H9 (cell line): ENCODE results near the gene ZNF208. TPM values are rescaled to one million over a fixed set of nuclear protein-coding genes. Genes with fewer than 3 reads are reported as not detected.

Experiments used
- DNase-seq: peaks from one replicate; pipeline ENCODE4 v3.0.0-alpha.2; 2017
- H2AFZ ChIP-seq: one replicate; pipeline ENCODE4 v1.6.1; 2013; ENCODE audit warnings: mild to moderate bottlenecking, low read length, control low read depth, moderate library complexity
- H2AK5ac ChIP-seq: 2 replicates; pipeline ENCODE4 v1.6.1; 2013; ENCODE audit warnings: low read length, control low read depth, mixed read lengths; ENCODE audit not compliant: insufficient read length
- H2BK120ac ChIP-seq: one replicate; pipeline ENCODE4 v1.6.1; 2013; ENCODE audit warnings: low read depth, mild to moderate bottlenecking, low read length, control low read depth, inconsistent platforms; ENCODE audit not compliant: poor library complexity, severe bottlenecking
- H2BK12ac ChIP-seq: 2 replicates; pipeline ENCODE4 v1.6.1; 2013; ENCODE audit warnings: low read length, control low read depth, mixed read lengths, low read depth; ENCODE audit not compliant: insufficient read length
- H2BK15ac ChIP-seq: 2 replicates; pipeline ENCODE4 v1.6.1; 2013; ENCODE audit warnings: low read depth, low read length, control low read depth
- H2BK20ac ChIP-seq: one replicate; pipeline ENCODE4 v1.6.1; 2013; ENCODE audit warnings: low read depth, mild to moderate bottlenecking, low read length, control low read depth, inconsistent platforms; ENCODE audit not compliant: poor library complexity, severe bottlenecking
- H2BK5ac ChIP-seq: 2 replicates; pipeline ENCODE4 v1.6.1; 2013; ENCODE audit warnings: low read length, control low read depth, mixed read lengths; ENCODE audit not compliant: insufficient read length
- H3K14ac ChIP-seq: 2 replicates; pipeline ENCODE4 v1.6.1; 2013; ENCODE audit warnings: low read length, control low read depth; ENCODE audit not compliant: insufficient read depth
- H3K18ac ChIP-seq: 2 replicates; pipeline ENCODE4 v1.6.1; 2013; ENCODE audit warnings: low read depth, mild to moderate bottlenecking, mixed read lengths, low read length, control low read depth; ENCODE audit not compliant: insufficient read length
- H3K23ac ChIP-seq: 2 replicates; pipeline ENCODE4 v1.6.1; 2013; ENCODE audit warnings: low read length, control low read depth, mixed read lengths, low read depth; ENCODE audit not compliant: insufficient read length
- H3K23me2 ChIP-seq: 2 replicates; pipeline ENCODE4 v1.6.1; 2013; ENCODE audit warnings: low read depth, mild to moderate bottlenecking, mixed read lengths, low read length, control low read depth; ENCODE audit not compliant: insufficient read length, poor library complexity, severe bottlenecking
- H3K27ac ChIP-seq: 2 replicates; pipeline ENCODE4 v1.5.1; 2013; ENCODE audit warnings: low read length, control low read depth, mixed read lengths, low read depth; ENCODE audit not compliant: insufficient read length
- H3K27me3 ChIP-seq: 2 replicates; pipeline ENCODE4 v1.6.1; 2013; ENCODE audit warnings: low read length, control low read depth, inconsistent platforms; ENCODE audit not compliant: insufficient read depth
- H3K4ac ChIP-seq: 2 replicates; pipeline ENCODE4 v1.6.1; 2013; ENCODE audit warnings: low read depth, mild to moderate bottlenecking, control low read depth, inconsistent platforms, low read length, moderate library complexity
- H3K4me1 ChIP-seq: 2 replicates; pipeline ENCODE4 v1.6.1; 2013; ENCODE audit warnings: low read length, control low read depth, inconsistent platforms; ENCODE audit not compliant: insufficient read depth
- H3K4me2 ChIP-seq: 2 replicates; pipeline ENCODE4 v1.6.1; 2013; ENCODE audit warnings: low read length, control low read depth, mixed read lengths; ENCODE audit not compliant: insufficient read length, insufficient read depth
- H3K56ac ChIP-seq: 2 replicates; pipeline ENCODE4 v1.6.1; 2013; ENCODE audit warnings: low read depth, mild to moderate bottlenecking, mixed read lengths, low read length, control low read depth; ENCODE audit not compliant: insufficient read length
- H3K79me1 ChIP-seq: 2 replicates; pipeline ENCODE4 v1.6.1; 2013; ENCODE audit warnings: low read depth, mild to moderate bottlenecking, moderate library complexity, low read length, control low read depth, inconsistent platforms; ENCODE audit not compliant: insufficient read depth, poor library complexity, severe bottlenecking
- H3K79me2 ChIP-seq: 2 replicates; pipeline ENCODE4 v1.6.1; 2013; ENCODE audit warnings: low read length, control low read depth, inconsistent platforms; ENCODE audit not compliant: insufficient read depth
- H3K9ac ChIP-seq: 2 replicates; pipeline ENCODE4 v1.6.1; 2013; ENCODE audit warnings: low read length, control low read depth, mixed read lengths; ENCODE audit not compliant: insufficient read length; ENCODE audit errors: extremely low read depth
- H3K9me3 ChIP-seq: one replicate; pipeline ENCODE4 v1.6.1; 2013; ENCODE audit warnings: low read depth, low read length, inconsistent platforms; ENCODE audit not compliant: control insufficient read depth
- H3T11ph ChIP-seq: one replicate; pipeline ENCODE4 v1.6.1; 2013; ENCODE audit warnings: mild to moderate bottlenecking, low read length, control low read depth, inconsistent platforms
- H4K20me1 ChIP-seq: one replicate; pipeline ENCODE4 v1.6.1; 2013; ENCODE audit not compliant: control insufficient read depth, insufficient read length, insufficient read depth
- H4K5ac ChIP-seq: 2 replicates; pipeline ENCODE4 v1.6.1; 2013; ENCODE audit warnings: low read depth, mild to moderate bottlenecking, mixed read lengths, low read length, control low read depth; ENCODE audit not compliant: insufficient read length
- H4K8ac ChIP-seq: replicated peaks from 2 replicates; pipeline ENCODE4 v1.6.1; 2013; ENCODE audit warnings: low read length, control low read depth, mixed read lengths, low read depth; ENCODE audit not compliant: insufficient read length
- H4K91ac ChIP-seq: 2 replicates; pipeline ENCODE4 v1.6.1; 2013; ENCODE audit warnings: low read depth, mild to moderate bottlenecking, moderate library complexity, mixed read lengths, low read length, control low read depth; ENCODE audit not compliant: insufficient read length
- H3K27ac Mint-ChIP-seq, 3 experiments: 2 replicates in 2 of 3; 3 replicates in 1 of 3; pipeline ENCODE4 v1.8.0; 2020 to 2021; ENCODE audit warnings: mixed read lengths in 3 of 3, mild to moderate bottlenecking in 1 of 3, moderate library complexity in 1 of 3
- H3K27me3 Mint-ChIP-seq: 2 replicates; pipeline ENCODE4 v1.8.0; 2021; ENCODE audit warnings: low read depth, mild to moderate bottlenecking, moderate library complexity, mixed read lengths
- H3K36me3 Mint-ChIP-seq, 3 experiments: 2 replicates in 2 of 3; 3 replicates in 1 of 3; pipeline ENCODE4 v1.8.0; 2020 to 2021; ENCODE audit warnings: low read depth in 3 of 3, mixed read lengths in 3 of 3; ENCODE audit not compliant: insufficient read depth in 1 of 3
- H3K4me1 Mint-ChIP-seq, 2 experiments: 2 replicates each; pipeline ENCODE4 v1.8.0; 2020; ENCODE audit warnings: mixed read lengths in 2 of 2
- H3K4me3 Mint-ChIP-seq, 2 experiments: 2 replicates in 1 of 2; 3 replicates in 1 of 2; pipeline ENCODE4 v1.8.0; 2020 to 2021; ENCODE audit warnings: mild to moderate bottlenecking in 2 of 2, mixed read lengths in 2 of 2, moderate library complexity in 1 of 2
- H3K9me3 Mint-ChIP-seq, 2 experiments: 2 replicates in 1 of 2; 3 replicates in 1 of 2; pipeline ENCODE4 v1.8.0; 2020; ENCODE audit warnings: mild to moderate bottlenecking in 2 of 2, mixed read lengths in 2 of 2, moderate library complexity in 1 of 2
- CTCF ChIP-seq: fragments of 200-600 bp; sonication (generic); conservative IDR thresholded peaks from 3 replicates; pipeline ENCODE4 v1.8.0; 2021; ENCODE audit warnings: antibody characterized with exemption, mild to moderate bottlenecking
- WGBS: extraction: QIAGEN DNeasy Blood & Tissue Kit; methylation state at CpG from one replicate; pipeline ENCODE4 v1.1.7; 2013; ENCODE audit warnings: missing lambda C conversion rate, low lambda C conversion rate, mixed read lengths; ENCODE audit not compliant: insufficient read length; ENCODE audit errors: extremely low coverage; 5-methylcytosine and 5-hydroxymethylcytosine counted together
- total RNA-seq: library from RNA; stranded (reverse); gene quantifications from 2 replicates; pipeline ENCODE4 v1.2.1, GENCODE V29; 2021

ZNF208 gene
- total RNA-seq, 1 experiment from 2014 or later = not detected

- H3K14ac ChIP-seq = no peak overlapping the region
- no peak overlapping the region for H2AK5ac ChIP-seq
- H3T11ph ChIP-seq = no peak overlapping the region
- H3K79me2 ChIP-seq = no peaks in the 10 kb centered on the region
- peaks cover 85% of the 10 kb centered on the region for H3K9me3 ChIP-seq
- no peak overlapping the region for H4K5ac ChIP-seq
- H3K27me3 ChIP-seq = no peaks in the 10 kb centered on the region
- H3K18ac ChIP-seq = no peak overlapping the region
- no peak overlapping the region for H2BK12ac ChIP-seq
- Mint-ChIP-seq H3K9me3 (peaks cover 89 to 93% of the 10 kb centered on the region in 2 experiments), H3K36me3 (peaks cover 0 to 29% (median 5%) of the 10 kb centered on the region in 3 experiments; a peak in 5 of 7 replicates), H3K27me3 (no peaks in the 10 kb centered on the region), H3K4me1 (no peaks in the 10 kb centered on the region), H3K4me3 (no peak overlapping the region), H3K27ac (no peak overlapping the region)
- no peak overlapping the region for H2BK20ac ChIP-seq
- no peak for TF ChIP-seq CTCF
- H4K8ac ChIP-seq = no peak overlapping the region
- WGBS = no CpG with 5 or more reads among the region's 5 CpGs
- no peak overlapping the region for H2AFZ ChIP-seq
- H3K27ac ChIP-seq = no peak overlapping the region
- no peak overlapping the region for H2BK15ac ChIP-seq
- no peaks in the 10 kb centered on the region for H3K4me1 ChIP-seq
- no peak overlapping the region for H3K4ac ChIP-seq
- H3K9ac ChIP-seq = no peak overlapping the region
- H3K23ac ChIP-seq = no peak overlapping the region
- H3K56ac ChIP-seq = no peak overlapping the region
- H3K79me1 ChIP-seq = no peaks in the 10 kb centered on the region
- no peak overlapping the region for H4K91ac ChIP-seq
- H2BK5ac ChIP-seq = no peak overlapping the region
- no peak overlapping the region for H3K4me2 ChIP-seq
- H4K20me1 ChIP-seq = no peaks in the 10 kb centered on the region
- H3K23me2 ChIP-seq = no peaks in the 10 kb centered on the region
- no peak for DNase-seq
- H2BK120ac ChIP-seq = no peak overlapping the region
Measured at GRCh38 chr19:21934131-21934530, 76.6 kb downstream of the ZNF208 start.
